NCI-H1930 (cell line): ENCODE measurements around the gene NGRN.
A peak's percentile ranks its signal among the peaks of the same experiment; 100 is the strongest.
"Not testable (repeated sequence)": the region's sequence is repeated elsewhere in the genome, so short reads cannot be mapped to it uniquely, and the experiment has no call there.

ENCODE experiments used
- DNase-seq, 2 experiments: peaks; one replicate each; lab custom pipeline; 2025; lab: John Stamatoyannopoulos, UW

Gene NGRN

GRCh38 chr15:90234096-90234988, 31.1 kb upstream of the NGRN start, which contains the start of gene GDPGP1:
TSS of gene GDPGP1 (plus strand) at chr15:90234209. CDS start at chr15:90240909, 6,700 bp downstream.
- DNase-seq, result peak in 1 of 2 experiments; percentile 83

GRCh38 chr15:90239371-90239770, 26.1 kb upstream of the NGRN start:
- no peak for DNase-seq

- DNase-seq, result no peak
Measured at GRCh38 chr15:90240856-90241255, 24.6 kb upstream of the NGRN start.

- no peak for DNase-seq
Measured at GRCh38 chr15:90241343-90242192, 23.9 kb upstream of the NGRN start.

GRCh38 chr15:90243943-90244639, 21.4 kb upstream of the NGRN start:
- DNase-seq, result no peak

- no peak for DNase-seq
Measured at GRCh38 chr15:90248789-90249202, 16.7 kb upstream of the NGRN start.

- peak; percentile 52 to 78 for DNase-seq
Measured at GRCh38 chr15:90249203-90249863, 16.1 kb upstream of the NGRN start, which contains the start of gene TTLL13. TSS of gene TTLL13 (plus strand) at chr15:90249556. CDS start at chr15:90250631, 1,075 bp downstream.

- no peak for DNase-seq
Measured at GRCh38 chr15:90257776-90258175, 7.7 kb upstream of the NGRN start.

GRCh38 chr15:90259524-90259923, 5.9 kb upstream of the NGRN start:
- DNase-seq, result no peak

- DNase-seq, result not testable (repeated sequence)
Measured at GRCh38 chr15:90260731-90261130, 4.7 kb upstream of the NGRN start.

- DNase-seq, result no peak
Measured at GRCh38 chr15:90261811-90262210, 3.7 kb upstream of the NGRN start.

GRCh38 chr15:90262426-90262825, 3.0 kb upstream of the NGRN start:
- no peak for DNase-seq

- no peak for DNase-seq
Measured at GRCh38 chr15:90264671-90265070, 801 bp upstream of the NGRN start.

GRCh38 chr15:90266061-90266431, 574 bp downstream of the NGRN start:
- peak in 1 of 2 experiments; percentile 5 for DNase-seq

- DNase-seq, result no peak
Measured at GRCh38 chr15:90266485-90266884, 1.0 kb downstream of the NGRN start.

GRCh38 chr15:90268415-90268814, 2.9 kb downstream of the NGRN start:
- no peak for DNase-seq

GRCh38 chr15:90270502-90271150, 5.2 kb downstream of the NGRN start:
- no peak for DNase-seq

- DNase-seq, result no peak
Measured at GRCh38 chr15:90271459-90272166, 6.1 kb downstream of the NGRN start.

- not testable (repeated sequence) for DNase-seq
Measured at GRCh38 chr15:90278467-90278866, 13.0 kb downstream of the NGRN start.

- DNase-seq, result not testable (repeated sequence)
Measured at GRCh38 chr15:90280743-90281142, 15.3 kb downstream of the NGRN start.
